ENCODE results near the gene DYNC2H1.

- TF ChIP-seq EZH2 (IDR thresholded peaks at IDR 0.05; ENCODE audit: borderline replicate concordance, low read depth, low read length, severe bottlenecking) (no peak), CTCF (IDR thresholded peaks at IDR 0.05; ENCODE audit: borderline replicate concordance, extremely low read depth, low read length, poor library complexity, severe bottlenecking) (no peak)
These were observed 47.6 kb upstream of the DYNC2H1 start for GRCh38 chr11:103061656-103062055.
